GM23338 (cell line): Measurements from ENCODE around the gene TBC1D2B. TPM values are rescaled to one million over a fixed set of nuclear protein-coding genes. Genes with fewer than 3 reads are reported as not detected.

Source experiments
- ATAC-seq: fragments of 200-7000 bp; cut with Tn5 transposase; 3 replicates; pipeline ENCODE4 v1.9.1; 2020
- DNase-seq: peaks from one replicate; pipeline ENCODE4 v3.0.0-alpha.2; 2015; ENCODE audit warnings: low spot score
- H2AFZ ChIP-seq: fragments of 200-600 bp; sonication (generic); 2 replicates; pipeline ENCODE4 v1.8.0; 2016; ENCODE audit warnings: antibody characterized with exemption, mild to moderate bottlenecking, moderate library complexity
- H3F3A ChIP-seq: fragments of 200-600 bp; sonication (generic); replicated peaks from 2 replicates; pipeline ENCODE4 v1.8.0; 2017; ENCODE audit warnings: antibody characterized with exemption, mixed run types, low read depth
- H3K27ac ChIP-seq: fragments of 200-600 bp; sonication (generic); 2 replicates; pipeline ENCODE4 v1.6.1; 2016; ENCODE audit warnings: low read depth
- H3K27me3 ChIP-seq: fragments of 200-600 bp; sonication (generic); 2 replicates; pipeline ENCODE4 v1.8.0; 2016; ENCODE audit warnings: mild to moderate bottlenecking, mixed run types, moderate library complexity; ENCODE audit not compliant: insufficient read depth
- H3K36me3 ChIP-seq: fragments of 200-600 bp; sonication (generic); 2 replicates; pipeline ENCODE4 v1.8.0; 2016; ENCODE audit warnings: mild to moderate bottlenecking; ENCODE audit not compliant: insufficient read depth
- H3K4me1 ChIP-seq: fragments of 200-600 bp; sonication (generic); 2 replicates; pipeline ENCODE4 v1.8.0; 2016; ENCODE audit warnings: mild to moderate bottlenecking, moderate library complexity; ENCODE audit not compliant: insufficient read depth
- H3K4me2 ChIP-seq: fragments of 200-600 bp; sonication (generic); 2 replicates; pipeline ENCODE4 v1.7.1; 2017; ENCODE audit warnings: mixed run types
- H3K4me3 ChIP-seq: fragments of 200-600 bp; sonication (generic); 2 replicates; pipeline ENCODE4 v1.6.1; 2016; ENCODE audit warnings: mixed run types
- H3K79me2 ChIP-seq: fragments of 200-600 bp; sonication (generic); replicated peaks from 2 replicates; pipeline ENCODE4 v1.8.0; 2017; ENCODE audit warnings: mild to moderate bottlenecking; ENCODE audit not compliant: insufficient read depth
- H3K9me2 ChIP-seq: fragments of 200-600 bp; sonication (generic); 2 replicates; pipeline ENCODE4 v1.8.0; 2017; ENCODE audit not compliant: insufficient read depth
- H4K20me1 ChIP-seq: fragments of 200-600 bp; sonication (generic); replicated peaks from 2 replicates; pipeline ENCODE4 v1.8.0; 2017; ENCODE audit warnings: mild to moderate bottlenecking; ENCODE audit not compliant: insufficient read depth
- H3K27ac Mint-ChIP-seq: 2 replicates; pipeline ENCODE4 v1.8.0; 2020; ENCODE audit warnings: inconsistent platforms, mild to moderate bottlenecking, moderate library complexity, mixed read lengths
- H3K27me3 Mint-ChIP-seq: 3 replicates; pipeline ENCODE4 v1.8.0; 2022; ENCODE audit warnings: low read depth, mild to moderate bottlenecking, moderate library complexity, mixed read lengths, inconsistent platforms; ENCODE audit not compliant: insufficient read depth, poor library complexity
- H3K36me3 Mint-ChIP-seq: 3 replicates; pipeline ENCODE4 v1.8.0; 2021; ENCODE audit warnings: low read depth, mild to moderate bottlenecking, inconsistent platforms, moderate library complexity, mixed read lengths
- H3K4me1 Mint-ChIP-seq: 3 replicates; pipeline ENCODE4 v1.8.0; 2020; ENCODE audit warnings: mild to moderate bottlenecking, inconsistent platforms, mixed read lengths
- H3K4me3 Mint-ChIP-seq: 3 replicates; pipeline ENCODE4 v1.8.0; 2021; ENCODE audit warnings: moderate library complexity, mild to moderate bottlenecking, inconsistent platforms, mixed read lengths
- H3K9me3 Mint-ChIP-seq: 3 replicates; pipeline ENCODE4 v1.8.0; 2020; ENCODE audit warnings: moderate library complexity, mild to moderate bottlenecking, inconsistent platforms, mixed read lengths
- CREB1 ChIP-seq: fragments of 250-450 bp; sonication (Bioruptor Pico); IDR thresholded peaks from 2 replicates; pipeline ENCODE4 v1.5.0; 2020; ENCODE audit warnings: low read depth, mild to moderate bottlenecking, moderate library complexity
- CTCF ChIP-seq, 2 experiments: fragments of 200-600 bp in 1 of 2; sonication (generic) in 1 of 2; conservative IDR thresholded peaks; 2 replicates each; pipeline versions ENCODE4 v1.5.1 to v1.6.1; 2016 to 2017; ENCODE audit warnings: antibody characterized with exemption in 2 of 2, low read depth in 2 of 2, mild to moderate bottlenecking in 2 of 2, moderate library complexity in 1 of 2
- ETS1 ChIP-seq: IDR thresholded peaks from 2 replicates; pipeline ENCODE4 v1.6.1; 2016; ENCODE audit warnings: antibody characterized with exemption
- EZH2 ChIP-seq: fragments of 200-600 bp; sonication (generic); IDR thresholded peaks from one replicate; pipeline ENCODE4 v1.8.0; 2017; ENCODE audit warnings: antibody characterized with exemption, mild to moderate bottlenecking, low read depth; ENCODE audit not compliant: unreplicated experiment
- EZH2phosphoT487 ChIP-seq: fragments of 200-600 bp; sonication (generic); IDR thresholded peaks from one replicate; pipeline ENCODE4 v1.8.1; 2018; ENCODE audit warnings: antibody characterized with exemption; ENCODE audit not compliant: unreplicated experiment
- JUNB ChIP-seq: IDR thresholded peaks from one replicate; pipeline ENCODE4 v1.6.1; 2016; ENCODE audit warnings: antibody characterized with exemption; ENCODE audit not compliant: unreplicated experiment
- NANOG ChIP-seq: IDR thresholded peaks from 2 replicates; pipeline ENCODE4 v1.6.1; 2016; ENCODE audit warnings: antibody characterized with exemption, borderline replicate concordance
- POLR2AphosphoS5 ChIP-seq: IDR thresholded peaks from 2 replicates; pipeline ENCODE4 v1.6.1; 2016; ENCODE audit warnings: antibody characterized with exemption, low read depth
- REST ChIP-seq: IDR thresholded peaks from one replicate; pipeline ENCODE4 v1.6.1; 2018; ENCODE audit warnings: antibody characterized with exemption; ENCODE audit not compliant: unreplicated experiment
- STAT1 ChIP-seq: IDR thresholded peaks from one replicate; pipeline ENCODE4 v1.6.1; 2016; ENCODE audit warnings: antibody characterized with exemption; ENCODE audit not compliant: unreplicated experiment
- ZNF114 ChIP-seq: fragments of 250-450 bp; sonication (Bioruptor Pico); IDR thresholded peaks from 2 replicates; pipeline ENCODE4 v1.5.0; 2020; ENCODE audit warnings: mild to moderate bottlenecking, moderate library complexity
- ZNF331 ChIP-seq: fragments of 250-450 bp; sonication (Bioruptor Pico); IDR thresholded peaks from 2 replicates; pipeline ENCODE4 v1.5.0; 2020; ENCODE audit warnings: low read depth, mild to moderate bottlenecking, moderate library complexity
- ZNF462 ChIP-seq: fragments of 250-450 bp; sonication (Bioruptor Pico); IDR thresholded peaks from 2 replicates; pipeline ENCODE4 v1.5.0; 2020; ENCODE audit warnings: mild to moderate bottlenecking, moderate library complexity
- polyA plus RNA-seq: library from polyadenylated mRNA; unstranded; fragments of >200 nt; fragmentation: Nextera tagmentation; extraction: Ambion mirVana; gene quantifications from 2 replicates; pipeline ENCODE4 v1.2.1, GENCODE V29; 2016
- total RNA-seq: library from RNA; depleted of rRNA; stranded (reverse); fragments of >200 nt; shearing (Covaris generic); gene quantifications from 2 replicates; pipeline ENCODE4 v1.2.3, GENCODE V29; 2014

The TBC1D2B gene
- total and polyA plus RNA-seq, 2 experiments from 2014 or later, result 3.6 to 17.8 TPM

GRCh38 chr15:78049691-78050440 lies 27.6 kb downstream of the TBC1D2B start:
- DNase-seq (no peak), ATAC-seq (no peak; the same call in 2 of the 3 replicates)
- H3K27me3 Mint-ChIP-seq, result no peaks in the 10 kb centered on the region
- Histone ChIP-seq H3K4me1 (peaks cover 29% of the 10 kb centered on the region; the same call in 1 of the 2 replicates), H3K36me3 (no peaks in the 10 kb centered on the region), H3K27me3 (no peaks in the 10 kb centered on the region), H3K4me3 (no peak overlapping the region), H3K79me2 (peaks cover 2% of the 10 kb centered on the region), H3K4me2 (no peak overlapping the region), H3K27ac (peak overlapping the region; percentile 53; the same call in 1 of the 2 replicates), H3F3A (no peaks in the 10 kb centered on the region), H3K9me2 (no peaks in the 10 kb centered on the region), H2AFZ (no peak overlapping the region), H4K20me1 (no peaks in the 10 kb centered on the region)
- peaks cover 17% of the 10 kb centered on the region for H3K4me1 Mint-ChIP-seq
- no peak overlapping the region for H3K27ac Mint-ChIP-seq
- no peaks in the 10 kb centered on the region for H3K9me3 Mint-ChIP-seq
- no peak overlapping the region for H3K4me3 Mint-ChIP-seq
- no peaks in the 10 kb centered on the region for H3K36me3 Mint-ChIP-seq
- no peak for TF ChIP-seq ZNF462 (CRISPR knock-in tag)
- TF ChIP-seq EZH2phosphoT487, result no peak
- no peak for TF ChIP-seq CREB1 (CRISPR knock-in tag)
- TF ChIP-seq ETS1, result no peak
- no peak for TF ChIP-seq NANOG
- no peak for TF ChIP-seq ZNF114
- no peak for TF ChIP-seq REST
- TF ChIP-seq ZNF331 (CRISPR knock-in tag), result no peak
- TF ChIP-seq POLR2AphosphoS5, result no peak
- TF ChIP-seq JUNB, result no peak
- no peak for TF ChIP-seq STAT1
- TF ChIP-seq CTCF (conservative IDR thresholded peaks at IDR 0.05; ENCODE audit: low read depth in 2 of 2), result no peak
- no peak for TF ChIP-seq EZH2
